ENCODE results near the gene PLXNA1.

Gene PLXNA1

GRCh38 chr3:127018306-127018828 is 35.5 kb downstream of the PLXNA1 start:
- DNase-seq (ENCODE audit: low spot score) = no peak

DNA sequence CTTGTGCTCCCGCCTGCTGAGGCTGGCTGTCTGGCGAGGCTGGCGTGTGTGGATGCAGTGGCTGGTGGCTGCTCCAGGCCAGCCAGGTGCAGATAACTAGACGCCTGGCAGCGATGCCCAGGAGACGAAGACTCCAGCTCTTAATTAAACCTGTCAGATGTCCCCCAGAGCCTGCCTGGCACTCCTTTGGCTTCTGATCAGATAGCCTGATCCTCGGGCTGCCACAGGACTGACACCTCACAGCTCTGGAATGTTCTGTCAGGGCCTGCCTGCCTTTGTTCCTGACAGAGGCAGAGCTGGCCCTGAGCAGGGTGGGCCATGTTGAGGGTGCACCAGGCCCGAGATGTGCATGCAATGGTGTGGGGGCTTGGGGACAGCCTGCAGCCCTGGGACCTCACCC is 36.5 kb downstream of the PLXNA1 start:
- peak; percentile 83 for DNase-seq (ENCODE audit: low spot score)

- no peak for DNase-seq (ENCODE audit: low spot score)
Observed at GRCh38 chr3:127020543-127020942, 37.6 kb downstream of the PLXNA1 start.

DNA sequence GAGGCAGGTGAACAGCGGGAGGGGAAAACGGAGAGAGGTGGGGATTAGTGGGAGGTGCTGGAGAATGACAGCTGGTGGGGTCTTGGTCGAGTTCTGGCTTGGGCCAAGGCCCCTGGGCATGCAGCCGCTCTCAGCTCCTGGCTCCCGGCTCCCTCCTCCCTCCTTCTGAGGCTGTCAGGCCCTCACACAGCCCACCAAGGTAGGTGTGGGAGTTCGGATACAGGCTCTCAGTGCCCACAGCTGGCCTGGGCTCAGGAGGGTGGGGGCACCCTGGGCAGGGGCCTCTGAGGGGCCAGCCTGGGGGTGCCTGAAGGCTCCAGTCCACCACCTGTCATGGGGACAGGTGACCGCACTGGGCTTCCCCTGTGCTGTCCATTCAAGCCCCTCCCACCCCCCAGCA is 39.9 kb downstream of the PLXNA1 start:
- no peak for DNase-seq (ENCODE audit: low spot score)

GRCh38 chr3:127025456-127025855 is 42.5 kb downstream of the PLXNA1 start:
- DNase-seq (ENCODE audit: low spot score) = no peak

DNA sequence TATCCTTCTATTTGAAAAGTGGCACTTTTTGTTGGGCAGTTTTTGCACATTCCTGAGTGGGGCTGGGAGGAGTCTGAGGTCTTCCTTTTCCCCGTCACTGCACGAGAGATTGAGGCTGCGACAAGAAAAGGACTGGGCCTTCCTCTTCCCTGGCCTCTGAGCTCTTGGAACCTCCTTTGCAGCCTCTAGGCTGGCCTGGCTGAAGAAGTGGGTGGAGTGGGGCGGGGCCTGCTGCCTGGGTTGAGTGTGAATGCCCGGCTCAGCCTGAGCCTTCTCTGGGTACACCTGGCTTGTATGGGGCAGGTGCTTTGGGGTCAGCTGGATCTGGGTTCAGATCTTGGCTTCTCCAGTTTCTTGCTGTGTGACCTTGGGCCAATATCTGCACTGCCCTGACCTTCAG is 43.1 kb downstream of the PLXNA1 start:
- DNase-seq (ENCODE audit: low spot score) = no peak

DNA sequence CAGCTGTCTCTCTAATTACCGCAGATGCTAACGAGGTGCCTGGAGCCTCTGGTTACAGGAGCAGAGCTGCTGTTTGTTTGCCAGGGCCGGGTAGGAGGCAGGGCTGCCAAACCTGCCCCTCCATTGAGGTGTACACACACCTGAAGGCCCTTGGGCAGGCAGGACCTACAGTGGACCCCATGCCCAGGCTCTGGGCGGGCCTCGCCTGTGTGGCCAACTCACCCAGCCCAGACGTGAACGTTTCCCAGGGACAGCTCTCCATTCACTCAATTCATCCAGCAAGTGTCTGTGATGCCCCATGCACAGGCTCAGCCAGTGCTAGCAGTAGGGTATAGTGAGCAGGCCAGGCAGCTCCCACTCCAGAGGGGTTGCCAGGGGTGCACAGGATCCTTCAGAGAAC is 43.7 kb downstream of the PLXNA1 start:
- no peak for DNase-seq (ENCODE audit: low spot score)

DNA sequence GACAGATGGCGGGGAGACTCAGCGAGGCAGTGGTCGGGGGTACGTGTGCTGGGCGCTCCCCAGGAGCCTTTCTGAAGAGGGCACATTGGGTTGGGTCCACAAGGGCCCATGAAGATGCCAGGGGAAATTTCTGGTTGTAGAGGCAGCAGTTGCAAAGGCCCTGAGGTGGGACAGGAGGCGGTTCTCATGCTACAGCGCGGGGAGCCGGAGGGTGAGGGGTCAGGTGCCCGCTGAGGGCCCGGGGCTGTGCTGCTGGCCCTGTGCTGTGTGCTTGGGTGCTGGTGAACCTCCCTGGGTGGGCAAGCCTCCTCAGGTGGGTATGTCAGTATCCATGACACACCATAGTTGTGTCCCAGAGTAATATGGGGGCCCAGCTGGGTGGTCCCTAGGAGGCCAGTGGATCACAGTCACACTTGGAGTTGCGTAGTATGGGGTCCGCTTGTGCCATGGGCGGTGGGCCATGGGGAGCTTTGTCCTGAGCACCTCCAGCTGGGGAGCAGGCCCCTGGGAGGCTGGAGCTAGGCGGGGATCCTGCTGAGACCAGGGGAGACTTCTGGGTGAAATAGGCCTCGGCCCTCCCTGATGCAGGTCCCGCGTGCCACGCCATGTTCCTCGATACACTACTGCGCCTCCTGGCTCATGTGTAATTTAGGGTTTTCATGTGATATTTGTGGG is 44.3 kb downstream of the PLXNA1 start:
- DNase-seq (ENCODE audit: low spot score) = no peak

DNA sequence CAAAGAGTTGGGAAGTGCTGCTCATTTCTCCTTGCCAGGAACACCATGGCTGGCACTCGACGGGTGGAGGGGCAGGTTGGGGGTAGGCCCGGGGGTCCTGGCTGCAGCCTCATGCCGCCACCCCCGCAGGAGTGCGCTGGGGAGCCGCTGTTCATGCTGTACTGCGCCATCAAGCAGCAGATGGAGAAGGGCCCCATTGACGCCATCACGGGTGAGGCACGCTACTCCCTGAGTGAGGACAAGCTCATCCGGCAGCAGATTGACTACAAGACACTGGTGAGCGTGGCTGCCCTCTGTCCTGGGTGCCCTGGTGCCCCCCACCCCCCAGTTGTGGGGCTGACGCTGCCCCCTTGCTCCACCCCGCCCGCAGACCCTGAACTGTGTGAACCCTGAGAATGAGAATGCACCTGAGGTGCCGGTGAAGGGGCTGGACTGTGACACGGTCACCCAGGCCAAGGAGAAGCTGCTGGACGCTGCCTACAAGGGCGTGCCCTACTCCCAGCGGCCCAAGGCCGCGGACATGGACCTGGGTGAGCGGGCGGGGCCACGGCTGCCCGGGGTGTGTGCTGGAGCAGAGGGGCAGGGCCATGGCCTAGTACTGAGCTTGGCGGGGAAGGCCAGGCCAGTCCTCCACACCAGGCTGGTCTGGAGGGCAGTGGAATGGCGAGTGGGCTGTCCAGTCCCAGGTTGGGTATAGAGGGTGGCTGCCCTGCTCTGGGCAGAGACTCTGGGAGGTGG is 45.1 kb downstream of the PLXNA1 start:
- DNase-seq (ENCODE audit: low spot score) = no peak

DNA sequence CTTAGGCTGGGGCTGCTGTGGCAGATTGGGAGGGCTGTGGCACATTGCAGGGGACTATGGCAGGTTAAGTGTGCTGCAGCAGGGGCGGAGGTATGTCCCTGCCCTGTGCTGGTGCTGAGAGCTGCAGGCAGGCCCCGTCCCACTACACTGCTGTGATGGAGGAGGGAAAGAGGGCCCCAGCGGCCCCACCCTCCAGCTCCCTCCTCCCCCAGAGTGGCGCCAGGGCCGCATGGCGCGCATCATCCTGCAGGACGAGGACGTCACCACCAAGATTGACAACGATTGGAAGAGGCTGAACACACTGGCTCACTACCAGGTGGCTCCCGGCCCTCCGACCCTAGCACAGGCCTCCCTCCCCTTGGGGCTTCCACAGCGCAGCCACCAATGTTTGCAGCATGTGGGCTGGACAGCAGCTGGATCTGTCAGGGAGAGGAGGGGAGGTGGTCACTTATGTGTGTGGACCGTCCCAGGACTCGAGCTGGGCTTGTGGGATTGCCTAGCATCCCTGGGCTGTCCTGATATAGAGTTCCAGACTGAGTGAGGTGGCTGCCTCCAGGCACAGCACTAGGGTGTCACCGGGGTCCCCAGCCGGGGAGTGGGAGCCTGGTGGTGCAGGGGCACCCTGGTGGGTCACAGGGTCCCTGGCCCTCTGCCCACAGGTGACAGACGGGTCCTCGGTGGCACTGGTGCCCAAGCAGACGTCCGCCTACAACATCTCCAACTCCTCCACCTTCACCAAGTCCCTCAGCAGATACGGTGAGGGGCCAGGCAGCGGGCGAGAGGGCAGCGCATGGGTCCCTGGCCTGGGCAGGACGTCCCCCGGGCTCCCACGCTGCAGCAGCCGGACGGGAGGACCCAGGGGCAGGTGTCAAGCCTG is 46.1 kb downstream of the PLXNA1 start:
- no peak for DNase-seq (ENCODE audit: low spot score)

DNA sequence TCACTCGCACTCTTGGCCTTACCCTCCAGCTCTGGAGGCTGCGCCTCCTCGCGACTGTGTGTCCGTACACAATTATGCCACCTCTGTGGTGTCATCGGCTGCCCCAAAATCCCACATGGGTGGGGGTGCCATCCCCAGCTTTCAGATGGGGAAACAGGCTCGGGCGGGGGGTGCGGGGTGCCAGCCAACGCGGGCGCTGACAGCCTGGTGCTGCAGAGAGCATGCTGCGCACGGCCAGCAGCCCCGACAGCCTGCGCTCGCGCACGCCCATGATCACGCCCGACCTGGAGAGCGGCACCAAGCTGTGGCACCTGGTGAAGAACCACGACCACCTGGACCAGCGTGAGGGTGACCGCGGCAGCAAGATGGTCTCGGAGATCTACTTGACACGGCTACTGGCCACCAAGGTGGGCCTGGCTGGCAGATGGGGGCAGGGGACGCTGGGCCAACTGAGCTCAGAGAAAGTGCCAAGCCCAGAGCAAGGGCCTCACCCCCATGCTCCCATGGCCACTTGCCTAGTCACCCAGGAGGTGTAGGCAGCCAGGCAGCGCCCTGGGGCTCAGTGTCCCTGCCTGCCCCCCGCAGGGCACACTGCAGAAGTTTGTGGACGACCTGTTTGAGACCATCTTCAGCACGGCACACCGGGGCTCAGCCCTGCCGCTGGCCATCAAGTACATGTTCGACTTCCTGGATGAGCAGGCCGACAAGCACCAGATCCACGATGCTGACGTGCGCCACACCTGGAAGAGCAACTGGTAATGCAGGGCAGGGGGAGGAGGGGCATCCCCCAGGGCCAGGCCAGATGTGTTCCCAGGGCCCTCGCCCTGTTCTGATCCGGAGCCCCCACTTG is 47.0 kb downstream of the PLXNA1 start:
- DNase-seq (ENCODE audit: low spot score) = no peak

DNA sequence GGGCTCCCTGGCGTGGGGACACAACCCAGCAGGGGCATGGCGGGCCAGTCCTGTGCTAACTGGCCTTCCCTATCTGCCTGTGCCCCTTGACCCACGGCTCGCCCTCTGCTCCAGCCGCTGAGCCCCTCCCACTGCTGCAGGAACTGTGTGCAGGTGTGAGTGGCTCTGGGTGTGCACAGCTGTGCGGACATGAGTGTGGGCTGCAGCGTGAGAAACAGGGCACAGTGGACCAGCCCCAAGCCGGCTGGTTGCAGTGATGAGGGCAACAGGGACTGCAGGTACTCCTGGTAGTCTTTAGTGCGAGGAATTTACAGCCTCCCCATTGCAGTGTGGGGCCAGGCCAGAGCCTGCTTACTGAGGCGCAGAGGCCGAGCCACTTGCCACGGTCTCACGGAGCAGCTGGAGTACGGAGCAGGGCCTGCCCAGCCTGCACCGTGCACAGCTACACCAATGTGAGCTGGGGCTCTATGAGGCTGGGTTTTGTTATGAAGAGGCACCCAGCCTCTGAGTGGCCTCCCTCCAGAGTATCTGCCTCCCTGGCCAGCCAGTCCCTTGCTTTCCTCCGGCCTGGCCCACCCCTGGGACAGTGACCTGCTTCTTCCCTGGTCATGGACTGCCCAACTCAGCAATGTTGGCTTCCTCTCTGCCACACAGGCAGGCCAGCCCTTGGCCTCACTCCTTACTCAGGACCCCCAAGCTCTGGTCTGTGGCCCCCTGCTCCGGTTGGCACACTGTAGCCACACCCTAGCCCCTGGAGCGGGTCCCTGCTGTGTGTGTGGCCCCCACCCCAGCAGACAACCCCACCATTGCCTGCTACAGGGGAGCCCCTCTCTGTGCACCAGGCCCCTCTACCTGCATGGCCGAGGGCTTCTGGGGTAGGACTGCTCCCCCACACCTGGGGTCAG is 47.8 kb downstream of the PLXNA1 start:
- no peak for DNase-seq (ENCODE audit: low spot score)

GRCh38 chr3:127031413-127031810 is 48.5 kb downstream of the PLXNA1 start:
- DNase-seq (ENCODE audit: low spot score) = no peak

GRCh38 chr3:127031845-127032244 is 48.9 kb downstream of the PLXNA1 start:
- no peak for DNase-seq (ENCODE audit: low spot score)

DNA sequence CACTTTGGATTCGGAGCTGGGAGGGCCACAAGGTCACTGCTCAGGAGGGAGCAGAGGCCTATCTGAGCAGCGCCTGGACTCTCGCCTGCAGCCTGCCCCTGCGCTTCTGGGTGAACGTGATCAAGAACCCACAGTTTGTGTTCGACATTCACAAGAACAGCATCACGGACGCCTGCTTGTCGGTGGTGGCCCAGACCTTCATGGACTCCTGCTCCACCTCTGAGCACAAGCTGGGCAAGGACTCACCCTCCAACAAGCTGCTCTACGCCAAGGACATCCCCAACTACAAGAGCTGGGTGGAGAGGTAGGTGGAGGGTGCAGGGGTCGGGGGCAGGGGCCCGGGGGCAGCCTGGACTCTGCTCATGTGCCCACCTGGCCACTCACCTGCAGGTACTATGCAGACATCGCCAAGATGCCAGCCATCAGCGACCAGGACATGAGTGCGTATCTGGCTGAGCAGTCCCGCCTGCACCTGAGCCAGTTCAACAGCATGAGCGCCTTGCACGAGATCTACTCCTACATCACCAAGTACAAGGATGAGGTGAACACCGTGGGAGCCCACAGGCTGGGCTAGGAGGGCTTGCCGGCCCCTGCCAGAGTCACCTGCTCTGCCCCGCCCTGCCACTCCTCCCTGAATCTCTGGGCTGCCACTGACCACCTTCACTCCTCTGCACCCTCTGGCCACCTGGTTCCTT is 49.5 kb downstream of the PLXNA1 start:
- no peak for DNase-seq (ENCODE audit: low spot score)
